Type B pancreatic cell (in vitro differentiated cells): ENCODE data around the gene GAGE10. TPM values are rescaled to one million over a fixed set of nuclear protein-coding genes. Genes with fewer than 3 reads are reported as not detected.
"Not testable (repeated sequence)": the region's sequence is repeated elsewhere in the genome, so short reads cannot be mapped to it uniquely, and the experiment has no call there.

Source experiments
- DNase-seq: peaks from one replicate; pipeline ENCODE4 v3.0.0; 2021; ENCODE audit warnings: mixed read lengths; ENCODE audit not compliant: unreplicated experiment; ENCODE audit errors: extremely low spot score
- H3K27ac Mint-ChIP-seq: 2 replicates; pipeline ENCODE4 v1.8.0; 2021; ENCODE audit warnings: mild to moderate bottlenecking, mixed read lengths
- H3K27me3 Mint-ChIP-seq: 2 replicates; pipeline ENCODE4 v1.8.0; 2021; ENCODE audit warnings: mixed read lengths
- H3K36me3 Mint-ChIP-seq: 2 replicates; pipeline ENCODE4 v1.8.0; 2021; ENCODE audit warnings: mixed read lengths
- H3K4me1 Mint-ChIP-seq: one replicate; pipeline ENCODE4 v1.8.0; 2021; ENCODE audit warnings: mixed read lengths; ENCODE audit not compliant: unreplicated experiment
- H3K4me3 Mint-ChIP-seq: 2 replicates; pipeline ENCODE4 v1.8.0; 2021; ENCODE audit warnings: mild to moderate bottlenecking, mixed read lengths
- H3K9me3 Mint-ChIP-seq: 2 replicates; pipeline ENCODE4 v1.8.0; 2021; ENCODE audit warnings: mixed read lengths
- total RNA-seq: library from RNA; stranded (reverse); gene quantifications from 2 replicates; pipeline ENCODE4 v1.2.1, GENCODE V29; 2021; ENCODE audit warnings: low replicate concordance

Gene GAGE10
- total RNA-seq, 1 donor from 2014 or later = not detected

GRCh38 chrX:49331282-49331681 lies 27.8 kb downstream of the GAGE10 start, which contains the start of gene GAGE13:
Gene GAGE13, plus strand, starts transcription at chrX:49331582. Its CDS starts 1,156 bp downstream, at chrX:49332738.
- not testable (repeated sequence) for H3K9me3 Mint-ChIP-seq, DNase-seq, H3K36me3 Mint-ChIP-seq, H3K4me3 Mint-ChIP-seq, H3K27me3 Mint-ChIP-seq, H3K4me1 Mint-ChIP-seq, H3K27ac Mint-ChIP-seq

GRCh38 chrX:49331841-49332240 lies 28.4 kb downstream of the GAGE10 start:
- not testable (repeated sequence) for H3K4me3 Mint-ChIP-seq, H3K27me3 Mint-ChIP-seq, H3K4me1 Mint-ChIP-seq, H3K9me3 Mint-ChIP-seq, H3K27ac Mint-ChIP-seq, H3K36me3 Mint-ChIP-seq, DNase-seq

- not testable (repeated sequence) for H3K9me3 Mint-ChIP-seq, H3K27ac Mint-ChIP-seq, H3K36me3 Mint-ChIP-seq, H3K4me1 Mint-ChIP-seq, H3K4me3 Mint-ChIP-seq, H3K27me3 Mint-ChIP-seq
- peak; percentile 91 for DNase-seq
These were observed 38.0 kb downstream of the GAGE10 start for GRCh38 chrX:49341449-49341848.

- not testable (repeated sequence) for H3K27ac Mint-ChIP-seq, H3K36me3 Mint-ChIP-seq, H3K27me3 Mint-ChIP-seq, H3K4me3 Mint-ChIP-seq, H3K4me1 Mint-ChIP-seq, DNase-seq, H3K9me3 Mint-ChIP-seq
These were observed 41.2 kb downstream of the GAGE10 start for GRCh38 chrX:49344496-49345175.

GRCh38 chrX:49345402-49345801 lies 42.0 kb downstream of the GAGE10 start:
- not testable (repeated sequence) for H3K36me3 Mint-ChIP-seq, H3K9me3 Mint-ChIP-seq, H3K27me3 Mint-ChIP-seq, DNase-seq, H3K4me3 Mint-ChIP-seq, H3K4me1 Mint-ChIP-seq, H3K27ac Mint-ChIP-seq

- not testable (repeated sequence) for H3K4me3 Mint-ChIP-seq, H3K9me3 Mint-ChIP-seq, H3K4me1 Mint-ChIP-seq, H3K27ac Mint-ChIP-seq, H3K36me3 Mint-ChIP-seq, H3K27me3 Mint-ChIP-seq
- peak; percentile 82 for DNase-seq
These were observed 42.7 kb downstream of the GAGE10 start for GRCh38 chrX:49346150-49346549.

Other genes with a start within 250 kb of the GAGE10 start
- 25.3 and 48.6 TPM in 2 replicates for gene CCDC120, start 244.6 kb upstream of the GAGE10 start, total RNA-seq
- 10.0 and 29.7 TPM in 2 replicates for gene PRAF2, start 229.6 kb upstream of the GAGE10 start, total RNA-seq
- gene WDR45, start 223.8 kb upstream of the GAGE10 start, total RNA-seq = 45.5 and 53.3 TPM in 2 replicates
- gene GPKOW, start 179.9 kb upstream of the GAGE10 start, total RNA-seq = 16.4 and 17.8 TPM in 2 replicates
- 4.8 and 7.0 TPM in 2 replicates for gene MAGIX, start 140.9 kb upstream of the GAGE10 start, total RNA-seq
- gene PLP2, start 131.7 kb upstream of the GAGE10 start, total RNA-seq = 25.7 and 28.2 TPM in 2 replicates
- 8.7 and 13.2 TPM in 2 replicates for gene PRICKLE3, start 117.3 kb upstream of the GAGE10 start, total RNA-seq
- 13.6 and 14.8 TPM in 2 replicates for gene SYP, start 103.5 kb upstream of the GAGE10 start, total RNA-seq
- gene CACNA1F, start 70.3 kb upstream of the GAGE10 start, total RNA-seq = 0.17 and 0.48 TPM in 2 replicates
- gene CCDC22, start 68.2 kb upstream of the GAGE10 start, total RNA-seq = 13.0 and 16.6 TPM in 2 replicates
- 0.24 and 0.58 TPM in 2 replicates for gene FOXP3, start 38.9 kb upstream of the GAGE10 start, total RNA-seq
- gene PPP1R3F, start 33.9 kb upstream of the GAGE10 start, total RNA-seq = 5.7 and 8.0 TPM in 2 replicates
- not detected in 2 replicates for gene GAGE12J, start 18.4 kb downstream of the GAGE10 start, total RNA-seq
- not detected in 2 replicates for gene GAGE13, start 27.9 kb downstream of the GAGE10 start, total RNA-seq
- not detected in 2 replicates for gene GAGE12C, start 228.5 kb downstream of the GAGE10 start, total RNA-seq
- gene GAGE12D, start 238.1 kb downstream of the GAGE10 start, total RNA-seq = not detected in 2 replicates
- gene GAGE12E, start 247.6 kb downstream of the GAGE10 start, total RNA-seq = not detected in 2 replicates